HL-60 (cell line): ENCODE results near the gene ANTXR1.

ENCODE experiments used
- DNase-seq, 2 experiments: peaks; one replicate each; pipeline ENCODE4 v3.0.0-alpha.2; 2010 to 2020; ENCODE audit warnings: low read depth in 1 of 2, low spot score in 1 of 2
- H3K27ac ChIP-seq: fragments of 250-450 bp; sonication (Bioruptor Pico); replicated peaks from 2 replicates; pipeline ENCODE4 v1.5.1; 2020; ENCODE audit warnings: mild to moderate bottlenecking, moderate library complexity
- H3K27me3 ChIP-seq: fragments of 250-450 bp; sonication (Bioruptor Pico); 2 replicates; pipeline ENCODE4 v1.5.1; 2021; ENCODE audit warnings: mild to moderate bottlenecking, moderate library complexity; ENCODE audit not compliant: insufficient read depth, poor library complexity, severe bottlenecking
- H3K4me3 ChIP-seq: replicated peaks from 2 replicates; pipeline ENCODE4 v1.5.1; 2011; ENCODE audit warnings: mild to moderate bottlenecking, control low read depth, low read length; ENCODE audit not compliant: insufficient read depth
- GABPA ChIP-seq: IDR thresholded peaks from 2 replicates; pipeline ENCODE4 v1.6.1; 2012; ENCODE audit warnings: low read depth
- POLR2AphosphoS5 ChIP-seq: IDR thresholded peaks from 2 replicates; pipeline ENCODE4 v1.6.1; 2012; ENCODE audit warnings: low read depth
- SPI1 ChIP-seq: IDR thresholded peaks from 2 replicates; pipeline ENCODE4 v1.6.1; 2012; ENCODE audit warnings: low read depth, mild to moderate bottlenecking, borderline replicate concordance
- TF ChIP-seq, protein P1 (sequence below): IDR thresholded peaks from 2 replicates; pipeline ENCODE4 v1.6.1; 2012; ENCODE audit warnings: low read depth; ENCODE audit not compliant: insufficient replicate concordance
- TF ChIP-seq, protein P2 (sequence below): IDR thresholded peaks from one replicate; pipeline ENCODE4 v1.5.1; 2011; ENCODE audit warnings: low read length, control low read depth, inconsistent platforms; ENCODE audit not compliant: insufficient read depth

ANTXR1 gene

DNA sequence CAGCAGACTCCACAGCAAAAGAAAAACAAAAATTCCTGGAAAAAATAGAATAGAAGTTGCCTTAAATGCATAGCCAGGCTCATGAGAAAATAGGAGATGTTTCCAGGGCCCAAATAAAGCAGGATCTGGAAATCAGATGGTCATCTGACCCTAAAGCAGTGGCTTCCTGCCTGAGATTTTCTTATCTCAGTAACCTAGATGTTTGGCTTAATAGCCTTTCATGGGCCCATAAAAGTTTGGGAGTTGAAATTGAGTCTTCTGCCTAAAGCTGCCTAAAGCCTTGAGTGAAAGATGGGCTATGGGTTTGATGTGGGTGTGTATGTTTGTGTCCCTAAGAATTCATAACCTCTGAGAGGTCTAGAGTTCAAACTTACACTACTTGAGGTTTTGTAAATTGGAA, 149.1 kb downstream of the ANTXR1 start:
- no peaks in the 10 kb centered on the region for H3K27me3 ChIP-seq
- DNase-seq: no peak
- peak overlapping the region; percentile 56 for H3K27ac ChIP-seq
- no peak for TF ChIP-seq SPI1
- H3K4me3 ChIP-seq: no peak overlapping the region

DNA sequence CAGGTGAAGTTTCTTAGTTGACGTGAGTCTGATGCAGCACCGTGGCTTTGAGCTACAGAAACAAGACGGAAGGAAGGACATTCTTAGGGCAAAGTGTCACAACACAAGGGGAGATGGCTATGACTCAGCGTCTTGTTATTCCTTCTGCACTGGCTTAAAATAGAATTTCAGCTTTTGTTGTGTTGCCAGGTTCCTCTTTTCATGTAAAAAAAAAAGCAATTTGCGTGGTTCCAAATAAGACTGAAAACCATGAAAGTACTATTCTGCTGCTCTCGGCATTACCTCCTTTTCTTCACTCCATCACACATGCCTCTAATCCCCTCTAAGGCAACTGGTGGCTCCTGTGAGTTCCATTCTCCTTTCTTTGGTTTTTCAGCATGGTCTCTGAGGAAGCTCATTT, 150.1 kb downstream of the ANTXR1 start:
- peak; percentile 85 to 89 for DNase-seq
- H3K27ac ChIP-seq: peak overlapping the region; percentile 56
- TF ChIP-seq, protein P1, sequence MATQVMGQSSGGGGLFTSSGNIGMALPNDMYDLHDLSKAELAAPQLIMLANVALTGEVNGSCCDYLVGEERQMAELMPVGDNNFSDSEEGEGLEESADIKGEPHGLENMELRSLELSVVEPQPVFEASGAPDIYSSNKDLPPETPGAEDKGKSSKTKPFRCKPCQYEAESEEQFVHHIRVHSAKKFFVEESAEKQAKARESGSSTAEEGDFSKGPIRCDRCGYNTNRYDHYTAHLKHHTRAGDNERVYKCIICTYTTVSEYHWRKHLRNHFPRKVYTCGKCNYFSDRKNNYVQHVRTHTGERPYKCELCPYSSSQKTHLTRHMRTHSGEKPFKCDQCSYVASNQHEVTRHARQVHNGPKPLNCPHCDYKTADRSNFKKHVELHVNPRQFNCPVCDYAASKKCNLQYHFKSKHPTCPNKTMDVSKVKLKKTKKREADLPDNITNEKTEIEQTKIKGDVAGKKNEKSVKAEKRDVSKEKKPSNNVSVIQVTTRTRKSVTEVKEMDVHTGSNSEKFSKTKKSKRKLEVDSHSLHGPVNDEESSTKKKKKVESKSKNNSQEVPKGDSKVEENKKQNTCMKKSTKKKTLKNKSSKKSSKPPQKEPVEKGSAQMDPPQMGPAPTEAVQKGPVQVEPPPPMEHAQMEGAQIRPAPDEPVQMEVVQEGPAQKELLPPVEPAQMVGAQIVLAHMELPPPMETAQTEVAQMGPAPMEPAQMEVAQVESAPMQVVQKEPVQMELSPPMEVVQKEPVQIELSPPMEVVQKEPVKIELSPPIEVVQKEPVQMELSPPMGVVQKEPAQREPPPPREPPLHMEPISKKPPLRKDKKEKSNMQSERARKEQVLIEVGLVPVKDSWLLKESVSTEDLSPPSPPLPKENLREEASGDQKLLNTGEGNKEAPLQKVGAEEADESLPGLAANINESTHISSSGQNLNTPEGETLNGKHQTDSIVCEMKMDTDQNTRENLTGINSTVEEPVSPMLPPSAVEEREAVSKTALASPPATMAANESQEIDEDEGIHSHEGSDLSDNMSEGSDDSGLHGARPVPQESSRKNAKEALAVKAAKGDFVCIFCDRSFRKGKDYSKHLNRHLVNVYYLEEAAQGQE: no peak
- no peak for TF ChIP-seq GABPA
- peak; percentile 69; the same call in 1 of the 2 replicates for TF ChIP-seq SPI1
- peak; percentile 39; the same call in 1 of the 2 replicates for TF ChIP-seq POLR2AphosphoS5
- TF ChIP-seq, protein P2, sequence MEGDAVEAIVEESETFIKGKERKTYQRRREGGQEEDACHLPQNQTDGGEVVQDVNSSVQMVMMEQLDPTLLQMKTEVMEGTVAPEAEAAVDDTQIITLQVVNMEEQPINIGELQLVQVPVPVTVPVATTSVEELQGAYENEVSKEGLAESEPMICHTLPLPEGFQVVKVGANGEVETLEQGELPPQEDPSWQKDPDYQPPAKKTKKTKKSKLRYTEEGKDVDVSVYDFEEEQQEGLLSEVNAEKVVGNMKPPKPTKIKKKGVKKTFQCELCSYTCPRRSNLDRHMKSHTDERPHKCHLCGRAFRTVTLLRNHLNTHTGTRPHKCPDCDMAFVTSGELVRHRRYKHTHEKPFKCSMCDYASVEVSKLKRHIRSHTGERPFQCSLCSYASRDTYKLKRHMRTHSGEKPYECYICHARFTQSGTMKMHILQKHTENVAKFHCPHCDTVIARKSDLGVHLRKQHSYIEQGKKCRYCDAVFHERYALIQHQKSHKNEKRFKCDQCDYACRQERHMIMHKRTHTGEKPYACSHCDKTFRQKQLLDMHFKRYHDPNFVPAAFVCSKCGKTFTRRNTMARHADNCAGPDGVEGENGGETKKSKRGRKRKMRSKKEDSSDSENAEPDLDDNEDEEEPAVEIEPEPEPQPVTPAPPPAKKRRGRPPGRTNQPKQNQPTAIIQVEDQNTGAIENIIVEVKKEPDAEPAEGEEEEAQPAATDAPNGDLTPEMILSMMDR: no peak
- H3K4me3 ChIP-seq: no peak overlapping the region
- no peaks in the 10 kb centered on the region for H3K27me3 ChIP-seq

DNA sequence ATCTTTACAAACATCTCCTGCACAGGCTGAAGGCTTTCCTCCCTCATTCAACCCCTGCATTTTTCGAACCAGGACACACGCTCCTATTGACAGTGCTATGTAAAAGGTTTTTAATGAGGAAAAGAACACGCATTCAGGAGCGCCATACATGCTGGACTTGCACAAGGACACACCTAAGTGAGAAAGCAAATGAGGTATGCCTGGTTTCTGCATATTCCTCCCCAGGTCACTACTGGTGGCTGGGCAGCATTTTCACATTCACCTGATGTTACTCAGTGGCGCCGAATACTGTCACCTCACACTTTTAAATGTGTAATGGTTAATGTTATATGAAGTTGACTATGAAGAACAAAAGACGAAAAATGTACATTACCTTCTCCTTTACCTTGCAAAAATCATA, 150.6 kb downstream of the ANTXR1 start:
- TF ChIP-seq, protein P1: no peak
- no peak for TF ChIP-seq GABPA
- no peak for TF ChIP-seq POLR2AphosphoS5
- TF ChIP-seq SPI1: no peak
- TF ChIP-seq, protein P2: no peak
- Histone ChIP-seq H3K4me3 (no peak overlapping the region), H3K27ac (peak overlapping the region; percentile 51), H3K27me3 (no peaks in the 10 kb centered on the region)
- no peak for DNase-seq

DNA sequence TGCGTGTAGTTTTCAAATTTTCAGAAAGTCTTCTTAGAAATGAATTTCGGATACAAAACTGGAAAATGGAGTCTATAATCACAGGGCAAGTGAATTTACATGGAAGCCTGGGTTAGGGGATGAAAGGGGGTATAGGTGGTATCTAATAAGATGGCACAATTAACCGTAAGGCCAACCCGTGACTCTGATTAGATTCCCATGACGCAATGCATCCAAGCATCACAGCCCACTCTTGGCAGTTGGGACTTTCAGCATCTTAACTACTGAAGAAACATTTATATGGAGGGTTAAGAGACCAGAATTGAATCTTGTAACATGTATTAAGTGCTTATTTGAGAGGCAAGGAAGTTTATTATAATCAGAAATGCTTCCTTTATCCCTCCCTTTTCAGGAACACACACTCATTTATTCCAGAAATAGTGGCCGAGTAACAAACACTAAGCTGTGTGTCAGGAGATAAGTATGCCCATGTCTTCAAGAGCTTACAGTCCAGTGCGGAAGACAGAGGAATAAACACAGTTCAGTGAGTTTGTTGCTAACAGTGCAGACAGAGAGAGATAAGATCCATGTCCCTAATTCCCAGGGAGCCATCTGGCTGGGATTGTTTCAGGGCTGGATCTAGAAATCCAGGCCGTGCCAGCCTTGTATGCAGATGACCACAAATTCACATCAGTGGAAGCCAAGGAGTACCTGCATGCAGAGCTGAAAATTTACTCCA, 151.2 kb downstream of the ANTXR1 start:
- H3K27ac ChIP-seq: peak overlapping the region; percentile 51; the same call in 1 of the 2 replicates
- H3K27me3 ChIP-seq: no peaks in the 10 kb centered on the region

More for the DNA sequence above, 151.2 kb downstream of the ANTXR1 start:
- no peak overlapping the region for H3K4me3 ChIP-seq
- no peak for DNase-seq
- TF ChIP-seq, protein P1: no peak
- TF ChIP-seq, protein P2: no peak
- no peak for TF ChIP-seq SPI1
- TF ChIP-seq POLR2AphosphoS5: no peak
- TF ChIP-seq GABPA: no peak
